ENCODE measurements around the gene TFEB.

The TFEB gene

GRCh38 chr6:41724228-41724580, 11.2 kb downstream of the TFEB start:
- TF ChIP-seq ZFX (IDR thresholded peaks at IDR 0.05; ENCODE audit: borderline replicate concordance) = no peak
- no peak for TF ChIP-seq CTCF (IDR thresholded peaks at IDR 0.05)
- H3K27ac ChIP-seq = no peak overlapping the region

- no peak overlapping the region for H3K27ac ChIP-seq
- TF ChIP-seq ZFX (IDR thresholded peaks at IDR 0.05; ENCODE audit: borderline replicate concordance) = no peak
- no peak for TF ChIP-seq CTCF (IDR thresholded peaks at IDR 0.05)
Measured at GRCh38 chr6:41723530-41724227, 11.7 kb downstream of the TFEB start.

- no peak for TF ChIP-seq ZFX (IDR thresholded peaks at IDR 0.05; ENCODE audit: borderline replicate concordance)
- TF ChIP-seq CTCF (IDR thresholded peaks at IDR 0.05) = no peak
- no peak overlapping the region for H3K27ac ChIP-seq
Measured at GRCh38 chr6:41722969-41723529, 12.4 kb downstream of the TFEB start.

- no peak overlapping the region for H3K27ac ChIP-seq
Measured at GRCh38 chr6:41721414-41721813, 14.0 kb downstream of the TFEB start.

GRCh38 chr6:41720783-41721182, 14.6 kb downstream of the TFEB start:
- TF ChIP-seq ZFX (IDR thresholded peaks at IDR 0.05; ENCODE audit: borderline replicate concordance) (no peak), CTCF (IDR thresholded peaks at IDR 0.05) (no peak)
- no peak overlapping the region for H3K27ac ChIP-seq

More at GRCh38 chr6:41721414-41721813, 14.0 kb downstream of the TFEB start:
- TF ChIP-seq CTCF (IDR thresholded peaks at IDR 0.05) = no peak
- TF ChIP-seq ZFX (IDR thresholded peaks at IDR 0.05; ENCODE audit: borderline replicate concordance) = no peak

- no peak overlapping the region for H3K27ac ChIP-seq
- TF ChIP-seq ZFX (IDR thresholded peaks at IDR 0.05; ENCODE audit: borderline replicate concordance) (no peak), CTCF (IDR thresholded peaks at IDR 0.05) (no peak)
Measured at GRCh38 chr6:41720262-41720620, 15.2 kb downstream of the TFEB start.

- no peak overlapping the region for H3K27ac ChIP-seq
- TF ChIP-seq ZFX (IDR thresholded peaks at IDR 0.05; ENCODE audit: borderline replicate concordance) (no peak), CTCF (IDR thresholded peaks at IDR 0.05) (no peak)
Measured at GRCh38 chr6:41719436-41720261, 15.8 kb downstream of the TFEB start.

Measured in 22Rv1 (cell line).